HL-60 (cell line): ENCODE measurements around the gene PRKAR1B.

ENCODE experiments used
- POLR2AphosphoS5 ChIP-seq: IDR thresholded peaks from 2 replicates; pipeline ENCODE4 v1.6.1; 2012; ENCODE audit warnings: low read depth
- TF ChIP-seq, protein P1 (sequence below): IDR thresholded peaks from one replicate; pipeline ENCODE4 v1.5.1; 2011; ENCODE audit warnings: low read length, control low read depth, inconsistent platforms; ENCODE audit not compliant: insufficient read depth

DNA sequence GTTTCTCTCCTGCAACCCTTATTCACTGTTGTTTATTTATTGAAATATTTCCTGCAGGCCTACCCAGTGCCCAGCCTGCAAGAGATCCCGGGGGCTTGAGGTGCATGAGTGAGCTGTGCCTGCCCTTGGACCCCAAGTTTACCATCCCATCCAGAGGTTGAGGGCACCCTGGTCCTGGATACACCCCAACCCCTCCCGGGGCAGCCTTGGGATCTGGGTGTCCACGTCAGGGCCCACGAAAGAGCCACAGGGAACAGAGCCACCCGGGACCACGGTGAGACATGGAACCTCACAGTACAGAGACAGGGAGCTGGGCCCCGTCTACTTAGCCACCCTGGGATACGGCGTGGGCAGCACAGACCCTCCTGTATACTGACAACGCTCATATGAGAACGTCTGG, 178.7 kb downstream of the PRKAR1B start:
- TF ChIP-seq, protein P1, sequence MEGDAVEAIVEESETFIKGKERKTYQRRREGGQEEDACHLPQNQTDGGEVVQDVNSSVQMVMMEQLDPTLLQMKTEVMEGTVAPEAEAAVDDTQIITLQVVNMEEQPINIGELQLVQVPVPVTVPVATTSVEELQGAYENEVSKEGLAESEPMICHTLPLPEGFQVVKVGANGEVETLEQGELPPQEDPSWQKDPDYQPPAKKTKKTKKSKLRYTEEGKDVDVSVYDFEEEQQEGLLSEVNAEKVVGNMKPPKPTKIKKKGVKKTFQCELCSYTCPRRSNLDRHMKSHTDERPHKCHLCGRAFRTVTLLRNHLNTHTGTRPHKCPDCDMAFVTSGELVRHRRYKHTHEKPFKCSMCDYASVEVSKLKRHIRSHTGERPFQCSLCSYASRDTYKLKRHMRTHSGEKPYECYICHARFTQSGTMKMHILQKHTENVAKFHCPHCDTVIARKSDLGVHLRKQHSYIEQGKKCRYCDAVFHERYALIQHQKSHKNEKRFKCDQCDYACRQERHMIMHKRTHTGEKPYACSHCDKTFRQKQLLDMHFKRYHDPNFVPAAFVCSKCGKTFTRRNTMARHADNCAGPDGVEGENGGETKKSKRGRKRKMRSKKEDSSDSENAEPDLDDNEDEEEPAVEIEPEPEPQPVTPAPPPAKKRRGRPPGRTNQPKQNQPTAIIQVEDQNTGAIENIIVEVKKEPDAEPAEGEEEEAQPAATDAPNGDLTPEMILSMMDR, result no peak
- TF ChIP-seq POLR2AphosphoS5, result no peak
